HepG2 (cell line): Measurements from ENCODE around the gene CA10. TPM values are rescaled to one million over a fixed set of nuclear protein-coding genes. Genes with fewer than 3 reads are reported as not detected.

ENCODE experiments used
- ATAC-seq: fragments of 200-7000 bp; cut with Tn5 transposase; 3 replicates; pipeline ENCODE4 v1.9.1; 2020; ENCODE audit warnings: mild to moderate bottlenecking, moderate library complexity
- BruUV-seq: library from RNA; stranded (reverse); fragments of 400-500 nt; replicated peaks from 2 replicates; lab custom pipeline; 2021; lab: Mats Ljungman, UMichigan
- CTCF ChIA-PET: fragments of 300-600 bp; formaldehyde crosslinking; extraction: SDS; loops from one replicate; lab custom pipeline; 2021; ENCODE audit warnings: low total read pairs, inconsistent platforms, low intra/inter-chr PET ratio; lab: Yijun Ruan, JAX
- POLR2A ChIA-PET: fragments of 350-600 bp; sonication (Branson Sonifier 250); formaldehyde crosslinking; loops from one replicate; lab custom pipeline; 2020; ENCODE audit warnings: antibody characterized with exemption, inconsistent platforms; lab: Yijun Ruan, JAX
- DNase-seq: peaks from one replicate; pipeline ENCODE4 v3.0.0-alpha.2; 2015; ENCODE audit warnings: low spot score
- FAIRE-seq: peaks from 3 replicates; lab custom pipeline; 2011; peaks lifted over from hg19 to GRCh38; lab: Jason Lieb, UNC
- H2AFZ ChIP-seq: one replicate; pipeline ENCODE4 v1.6.1; 2011; ENCODE audit warnings: low read length, inconsistent platforms
- H3K27ac ChIP-seq: fragments of 300-600 bp; 3 replicates; pipeline ENCODE4 v1.8.0; 2011; ENCODE audit warnings: mixed run types, mild to moderate bottlenecking, mixed read lengths, low read length, inconsistent platforms; ENCODE audit not compliant: insufficient read depth; ENCODE audit errors: extremely low read length
- H3K27me3 ChIP-seq, 2 experiments: fragments of 200-600 bp in 1 of 2; 2 replicates in 1 of 2; 3 replicates in 1 of 2; pipeline versions ENCODE4 v1.6.0 to v1.8.0; 2011; ENCODE audit warnings: low read length in 2 of 2, mild to moderate bottlenecking in 2 of 2, moderate library complexity in 2 of 2, inconsistent platforms in 1 of 2; ENCODE audit not compliant: insufficient read depth in 2 of 2, control insufficient read depth in 1 of 2
- H3K36me3 ChIP-seq, 2 experiments: fragments of 200-600 bp in 1 of 2; replicated peaks in 1 of 2; 2 replicates in 1 of 2; 3 replicates in 1 of 2; pipeline versions ENCODE4 v1.5.1 to v1.8.0; 2011; ENCODE audit warnings: low read length in 2 of 2, inconsistent platforms in 1 of 2; ENCODE audit not compliant: insufficient read depth in 2 of 2, control insufficient read depth in 1 of 2
- H3K4me1 ChIP-seq: 2 replicates; pipeline ENCODE4 v1.5.1; 2012; ENCODE audit warnings: low read length, inconsistent platforms; ENCODE audit not compliant: insufficient read depth
- H3K4me2 ChIP-seq: 2 replicates; pipeline ENCODE4 v1.6.0; 2011; ENCODE audit warnings: low read depth, low read length, inconsistent platforms
- H3K4me3 ChIP-seq, 3 experiments: fragments of 200-600 bp in 1 of 3; sonication (generic), shearing (Covaris generic) in 1 of 3; replicated peaks in 1 of 3; 2 replicates each; pipeline ENCODE4 v1.5.1; 2011 to 2016; ENCODE audit warnings: low read length in 3 of 3, inconsistent platforms in 2 of 3, low read depth in 2 of 3, mild to moderate bottlenecking in 2 of 3, control low read depth in 1 of 3, mixed read lengths in 1 of 3; ENCODE audit not compliant: insufficient read depth in 1 of 3
- H3K79me2 ChIP-seq: one replicate; pipeline ENCODE4 v1.6.1; 2011; ENCODE audit warnings: low read length, inconsistent platforms; ENCODE audit not compliant: insufficient read depth
- H3K9ac ChIP-seq: 2 replicates; pipeline ENCODE4 v1.6.0; 2011; ENCODE audit warnings: mild to moderate bottlenecking, low read depth, low read length, inconsistent platforms; ENCODE audit not compliant: insufficient read depth
- H3K9me3 ChIP-seq: 2 replicates; pipeline ENCODE4 v1.5.1; 2012; ENCODE audit warnings: mild to moderate bottlenecking, low read length
- H4K20me1 ChIP-seq: 2 replicates; pipeline ENCODE4 v1.6.0; 2011; ENCODE audit warnings: inconsistent platforms, mild to moderate bottlenecking, low read length, moderate library complexity; ENCODE audit not compliant: insufficient read depth
- ARID3A ChIP-seq: IDR thresholded peaks from 2 replicates; pipeline ENCODE4 v1.6.1; 2012; ENCODE audit warnings: low read depth, low read length, improper control_type of control experiment
- E2F5 ChIP-seq: sonication (generic); formaldehyde crosslinking; conservative IDR thresholded peaks from 2 replicates; pipeline ENCODE4 v1.4.0; 2020; ENCODE audit warnings: missing genetic modification reagents
- ERF ChIP-seq: IDR thresholded peaks from 2 replicates; pipeline ENCODE4 v1.6.1; 2018; ENCODE audit warnings: missing biosample characterization, missing genetic modification reagents
- FOXA3 ChIP-seq: IDR thresholded peaks from 2 replicates; pipeline ENCODE4 v1.6.1; 2016; ENCODE audit warnings: missing genetic modification reagents, missing compliant biosample characterization
- HNRNPH1 ChIP-seq: fragments of 200-400 bp; formaldehyde crosslinking; optimal IDR thresholded peaks from 2 replicates; pipeline ENCODE3; 2017; ENCODE audit warnings: mild to moderate bottlenecking, low read depth, low read length
- HOXA3 ChIP-seq: sonication (generic); formaldehyde crosslinking; IDR thresholded peaks from 2 replicates; pipeline ENCODE4 v1.5.0; 2020; ENCODE audit warnings: missing genetic modification reagents
- HOXA5 ChIP-seq: sonication (generic); formaldehyde crosslinking; IDR thresholded peaks from 2 replicates; pipeline ENCODE4 v1.4.0; 2020; ENCODE audit warnings: missing genetic modification reagents
- PATZ1 ChIP-seq: sonication (generic); formaldehyde crosslinking; IDR thresholded peaks from 2 replicates; pipeline ENCODE4 v1.4.0; 2020; ENCODE audit warnings: missing genetic modification reagents
- RFX3 ChIP-seq: IDR thresholded peaks from 2 replicates; pipeline ENCODE4 v1.6.1; 2016; ENCODE audit warnings: missing biosample characterization, missing genetic modification reagents
- RNF219 ChIP-seq: sonication (generic); formaldehyde crosslinking; IDR thresholded peaks from 2 replicates; pipeline ENCODE4 v1.5.0; 2020; ENCODE audit warnings: mild to moderate bottlenecking, missing genetic modification reagents
- RORA ChIP-seq: sonication (generic); formaldehyde crosslinking; IDR thresholded peaks from 2 replicates; pipeline ENCODE4 v1.5.0; 2020; ENCODE audit warnings: mild to moderate bottlenecking, missing genetic modification reagents, moderate library complexity
- SNRNP70 ChIP-seq: fragments of 200-400 bp; formaldehyde crosslinking; IDR thresholded peaks from 2 replicates; pipeline ENCODE4 v1.6.1; 2017; ENCODE audit warnings: mild to moderate bottlenecking, low read depth, low read length, moderate library complexity
- SRF ChIP-seq: IDR thresholded peaks from 2 replicates; pipeline ENCODE4 v1.6.1; 2011; ENCODE audit warnings: mild to moderate bottlenecking, low read depth, low read length, moderate library complexity
- U2AF1 ChIP-seq: fragments of 200-400 bp; formaldehyde crosslinking; optimal IDR thresholded peaks from 2 replicates; pipeline ENCODE3; 2017; ENCODE audit warnings: mild to moderate bottlenecking, low read depth, low read length
- ZNF414 ChIP-seq: sonication (generic); formaldehyde crosslinking; IDR thresholded peaks from 2 replicates; pipeline ENCODE4 v1.5.0; 2020; ENCODE audit warnings: missing genetic modification reagents
- ZNF563 ChIP-seq: sonication (generic); formaldehyde crosslinking; IDR thresholded peaks from 2 replicates; pipeline ENCODE4 v1.8.0; 2022; ENCODE audit warnings: mild to moderate bottlenecking, moderate library complexity, missing genetic modification reagents
- ZNF766 ChIP-seq: sonication (generic); formaldehyde crosslinking; IDR thresholded peaks from 2 replicates; pipeline ENCODE4 v1.5.0; 2020; ENCODE audit warnings: missing genetic modification reagents, borderline replicate concordance
- ZSCAN9 ChIP-seq: IDR thresholded peaks from 2 replicates; pipeline ENCODE4 v1.6.1; 2016; ENCODE audit warnings: borderline replicate concordance
- WGBS: methylation state at CpG from one replicate; pipeline ENCODE4 v1.1.6; 2017; ENCODE audit warnings: low lambda C conversion rate; 5-methylcytosine and 5-hydroxymethylcytosine counted together
- in situ Hi-C: cut with HindIII; loops from 2 replicates; pipeline ENCODE4 v1.10.0; 2017; ENCODE audit warnings: low pct_unique_long_range_greater_than_20kb; ENCODE audit not compliant: extremely low pct_ligation_motif_present
- intact Hi-C: fragments of 100-400 bp; cut with micrococcal nuclease; formaldehyde crosslinking; loops from one replicate; pipeline ENCODE4 v1.10.0; 2022; ENCODE audit not compliant: unreplicated experiment
- polyA plus RNA-seq, 8 experiments: library from polyadenylated mRNA; depleted of rRNA in 3 of 8; stranded (reverse) in 7 of 8; unstranded in 1 of 8; fragments of >200 nt; fragmentation: Illumina TruSeq in 4 of 8; extraction: Trizol in 4 of 8; gene quantifications; 2 replicates each; pipeline versions ENCODE4 v1.2.1 to v1.2.3, GENCODE V29; 2011 to 2016; ENCODE audit warnings: low read depth in 4 of 8, missing spikeins in 1 of 8, mixed read lengths in 1 of 8; ENCODE audit not compliant: insufficient read depth in 1 of 8
- total RNA-seq, 5 experiments: library from RNA; depleted of rRNA; stranded (reverse); fragments of >200 nt; fragmentation: Illumina TruSeq; extraction: Trizol; gene quantifications; 2 replicates each; pipeline ENCODE4 v1.2.3, GENCODE V29; 2016; ENCODE audit warnings: low read depth in 1 of 5

Gene CA10
- total and polyA plus RNA-seq, 2 of the 13 experiments (the other 11 are each of a cell fraction or from before 2014, with no cell fraction given), result not detected

- Histone ChIP-seq H3K9me3 (no peaks in the 10 kb centered on the region), H3K36me3 (no peaks in the 10 kb centered on the region), H3K27ac (no peak overlapping the region), H3K4me1 (no peaks in the 10 kb centered on the region), H4K20me1 (no peaks in the 10 kb centered on the region), H3K4me2 (no peak overlapping the region), H3K27me3 (no peaks in the 10 kb centered on the region), H3K79me2 (no peaks in the 10 kb centered on the region), H3K9ac (no peak overlapping the region), H3K4me3 (no peak overlapping the region), H2AFZ (no peak overlapping the region)
- CTCF ChIA-PET, result no interaction called here
- no TSS peak for BruUV-seq
- in situ Hi-C loops (no loop called here), intact Hi-C loops (no loop called here)
- TF ChIP-seq E2F5 (CRISPR knock-in tag) (no peak), ZNF414 (CRISPR knock-in tag) (no peak), U2AF1 (no peak), HNRNPH1 (no peak), ERF (CRISPR knock-in tag) (no peak), FOXA3 (no peak), ZNF766 (CRISPR knock-in tag) (no peak), RNF219 (no peak), ZNF563 (no peak), SNRNP70 (no peak), SRF (no peak), ZSCAN9 (CRISPR knock-in tag) (no peak), HOXA5 (CRISPR knock-in tag) (no peak), RFX3 (no peak), HOXA3 (CRISPR knock-in tag) (no peak), PATZ1 (no peak), RORA (CRISPR knock-in tag) (no peak), ARID3A (no peak)
- POLR2A ChIA-PET, result no interaction called here
- WGBS, result 0% methylated on average over 3 of the region's 3 CpGs
- no peak for ATAC-seq
- DNase-seq, result no peak
- no peak for FAIRE-seq
These were observed 312.7 kb downstream of the CA10 start for GRCh38 chr17:51845776-51846175.
